PFSK-1 (cell line): ENCODE data around the gene CPLANE2.

ENCODE experiments used
- POLR2AphosphoS5 ChIP-seq: IDR thresholded peaks from 2 replicates; pipeline ENCODE4 v1.6.1; 2012; ENCODE audit warnings: low read depth, mild to moderate bottlenecking, control low read depth, low read length, moderate library complexity
- SIN3A ChIP-seq: IDR thresholded peaks from 2 replicates; pipeline ENCODE4 v1.6.1; 2012; ENCODE audit warnings: mild to moderate bottlenecking, low read length, moderate library complexity, borderline replicate concordance; ENCODE audit not compliant: insufficient read depth

- TF ChIP-seq POLR2AphosphoS5 (no peak), SIN3A (no peak)
Measured at GRCh38 chr1:16202281-16203210, 34.4 kb downstream of the CPLANE2 start.
